Head of caudate nucleus (tissue), 42 donors: ENCODE results near the gene DISC1.
A peak's percentile ranks its signal among the peaks of the same experiment; 100 is the strongest.

Experiments used
- DNase-seq, 42 donors: peaks; one replicate each; pipeline versions ENCODE4 v3.0.0 to v3.0.0-alpha.2; 2020 to 2021; ENCODE audit warnings: mixed read lengths in 7 of 42
- intact Hi-C: fragments of 100-400 bp; cut with DNase I; formaldehyde crosslinking; loops from one replicate; pipeline ENCODE4 v1.15.0; 2022

DISC1 gene

DNA sequence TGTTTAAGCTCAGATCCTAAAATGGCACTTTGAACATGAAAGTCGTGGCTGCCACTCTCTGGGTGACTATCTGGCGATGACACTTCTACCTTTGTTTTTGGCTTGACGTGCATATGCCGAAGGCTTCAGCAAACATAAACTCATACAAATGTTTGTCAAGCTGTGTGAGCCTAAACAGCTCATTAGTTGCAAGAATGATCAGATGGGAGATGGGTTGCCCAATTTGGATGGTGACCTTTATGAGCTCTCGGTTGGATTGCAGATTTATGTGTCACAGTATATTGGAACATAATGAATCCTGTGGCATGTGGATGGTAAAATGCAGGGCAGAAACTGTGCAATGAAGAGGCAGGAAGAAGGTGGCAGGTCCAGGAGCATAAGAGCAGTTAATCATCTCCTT lies 229.3 kb downstream of the DISC1 start:
- intact Hi-C loops, result no loop called here
- DNase-seq, result no peak

DNA sequence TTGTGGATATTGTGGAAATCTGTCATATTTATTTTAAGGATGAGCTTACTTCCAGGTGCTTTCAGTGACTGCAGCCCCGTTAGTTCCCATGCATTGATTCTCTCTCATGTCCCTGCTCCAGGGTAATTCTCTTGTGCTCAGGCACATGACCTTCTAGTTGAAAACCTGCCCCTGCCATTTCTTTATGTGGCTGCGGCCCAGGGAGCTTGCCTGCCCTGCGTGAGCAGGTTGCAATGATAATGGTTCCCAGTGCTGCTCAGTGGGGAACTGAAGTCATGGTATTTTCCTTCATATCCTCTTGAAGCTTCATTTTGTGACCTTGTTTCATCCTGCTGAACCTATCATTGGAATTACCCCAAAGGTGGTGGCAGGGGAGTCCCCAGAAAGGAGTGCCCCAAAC lies 229.8 kb downstream of the DISC1 start:
- no peak for DNase-seq
- intact Hi-C loops, result no loop called here

DNA sequence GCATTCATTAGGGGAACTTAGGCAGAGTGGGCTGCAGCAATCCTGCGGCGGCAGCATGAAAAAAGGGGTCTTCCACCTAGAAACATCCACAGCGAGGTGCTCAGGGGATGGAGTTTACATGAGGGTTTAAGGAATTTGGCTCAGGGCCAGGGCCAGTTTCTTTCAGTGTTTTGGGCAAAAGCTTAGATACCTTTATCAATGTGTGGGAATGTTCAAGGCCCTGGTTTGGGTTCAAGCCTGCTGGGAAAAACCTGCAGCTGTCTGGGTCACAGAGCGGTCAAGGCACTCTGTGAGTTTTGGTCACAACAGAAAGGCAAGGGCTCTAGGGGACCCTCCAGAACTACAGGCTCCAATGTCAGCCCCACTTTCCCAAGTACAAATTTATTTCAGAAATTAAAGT lies 230.3 kb downstream of the DISC1 start:
- no peak for DNase-seq

DNA sequence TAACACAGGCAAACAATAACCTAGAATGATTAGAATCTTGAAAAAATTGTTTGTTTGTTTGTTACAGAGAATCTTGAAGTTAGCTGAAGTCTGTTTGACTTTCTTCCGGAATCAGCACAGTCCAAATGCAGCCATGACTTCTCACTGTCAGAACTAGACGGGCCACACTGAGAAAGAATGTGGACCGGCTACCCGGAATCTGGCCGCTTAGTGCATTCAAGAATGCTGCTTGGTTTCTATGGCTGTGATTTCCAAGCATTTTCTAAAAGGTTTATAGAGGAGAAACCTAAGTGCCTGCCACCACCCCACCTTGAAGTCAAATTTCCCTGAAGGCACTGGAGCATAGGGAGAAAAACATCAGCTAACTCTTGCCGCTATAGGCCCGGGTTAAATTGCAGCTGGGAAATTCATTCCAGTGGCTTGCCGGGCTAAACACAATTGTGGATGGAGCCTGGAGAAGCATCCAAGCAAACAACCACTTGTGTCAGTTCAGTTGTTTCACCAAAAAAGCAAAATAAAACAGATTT lies 231.1 kb downstream of the DISC1 start:
- DNase-seq, result no peak
- intact Hi-C loops, result no loop called here

More for the DNA sequence above, 230.3 kb downstream of the DISC1 start:
- intact Hi-C loops, result no loop called here

DNA sequence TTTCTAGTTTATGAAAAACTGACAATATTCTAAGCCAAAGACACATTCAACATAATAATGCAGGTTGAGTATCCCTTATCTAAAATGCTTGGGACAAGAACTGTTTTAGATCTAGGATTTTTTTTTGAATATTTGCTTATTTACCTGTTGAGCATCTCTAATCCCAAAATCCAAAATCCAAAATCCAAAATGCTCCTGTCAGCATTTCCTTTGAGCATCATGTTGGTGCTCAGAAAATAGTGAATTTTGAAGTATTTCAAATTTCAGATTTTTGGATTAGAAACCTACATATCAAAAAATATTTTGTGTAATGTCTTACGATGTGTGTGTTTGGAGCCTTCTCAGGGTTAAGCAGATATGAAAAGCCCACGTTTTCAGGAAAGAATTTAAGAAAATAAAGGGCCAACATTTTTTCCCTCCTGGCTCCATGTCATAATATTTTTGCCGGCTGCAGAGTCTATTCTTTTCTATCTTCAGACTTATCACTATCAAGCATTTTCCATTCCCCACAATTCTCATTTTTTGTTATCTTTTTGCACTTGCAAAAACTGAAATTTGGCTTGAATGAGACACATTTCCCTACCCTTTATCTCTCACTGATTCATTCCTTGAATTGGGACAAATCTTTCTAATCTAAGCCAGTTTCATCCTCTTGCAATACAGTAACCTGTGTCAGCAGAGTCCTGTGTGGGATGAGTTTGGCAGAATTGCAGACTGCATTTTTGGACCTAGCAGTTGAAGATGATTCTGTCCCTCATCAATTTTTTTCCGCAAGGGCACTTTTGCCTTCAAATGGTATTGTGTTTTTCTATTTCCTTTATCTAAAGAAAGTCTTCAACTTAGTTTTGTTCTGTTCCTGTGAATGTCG lies 233.9 kb downstream of the DISC1 start:
- intact Hi-C loops, result loop anchor here (10.0 kb wide), 1 partner anchor 774 kb away; the partner anchor contains the start of gene SIPA1L2
- no peak for DNase-seq

DNA sequence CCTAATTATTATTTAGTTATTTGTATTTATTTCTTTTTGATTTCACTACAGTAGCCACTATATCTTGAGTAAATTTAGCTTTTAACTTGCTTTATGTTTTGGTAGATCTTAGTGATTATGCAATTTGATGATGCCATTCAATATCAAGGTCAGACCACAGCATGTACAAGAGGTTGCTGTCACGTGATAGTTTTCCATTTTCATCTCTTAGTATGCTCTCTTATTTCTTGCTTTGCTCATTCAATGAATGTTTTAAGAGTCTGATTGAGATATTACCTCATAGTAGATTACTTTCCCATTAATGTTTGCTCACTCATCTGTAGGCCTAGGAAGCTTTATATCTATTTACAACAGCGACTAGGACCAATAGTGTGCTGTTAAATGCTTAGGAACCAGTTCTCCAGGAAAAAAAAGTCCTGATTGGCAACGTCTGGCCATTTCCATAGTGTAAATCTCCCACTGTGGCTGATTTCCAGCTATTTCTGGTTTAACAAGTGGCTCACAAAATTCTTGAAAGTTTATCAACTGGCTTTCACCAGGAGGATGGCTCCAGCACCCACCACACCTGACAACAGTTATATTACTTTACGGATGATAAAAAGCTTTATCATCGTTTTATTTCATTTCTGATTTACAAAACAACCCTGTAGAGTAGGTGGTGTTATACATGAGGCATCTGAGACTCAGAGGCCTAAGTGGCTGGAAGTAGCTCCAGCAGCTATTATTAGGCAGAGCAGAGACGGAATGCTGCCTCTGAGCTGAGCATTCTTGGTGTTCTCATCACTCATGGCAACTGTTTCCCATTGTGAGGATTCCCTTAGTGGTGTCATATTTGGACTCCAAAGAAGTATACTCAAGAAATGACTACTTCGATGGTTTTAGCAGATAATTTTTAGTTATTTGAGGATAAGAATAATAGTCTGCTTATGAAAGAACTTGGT lies 235.2 kb downstream of the DISC1 start:
- intact Hi-C loops, result loop anchor here (10.0 kb wide), 1 partner anchor 773 kb away; the partner anchor contains the start of gene SIPA1L2
- DNase-seq, result no peak

DNA sequence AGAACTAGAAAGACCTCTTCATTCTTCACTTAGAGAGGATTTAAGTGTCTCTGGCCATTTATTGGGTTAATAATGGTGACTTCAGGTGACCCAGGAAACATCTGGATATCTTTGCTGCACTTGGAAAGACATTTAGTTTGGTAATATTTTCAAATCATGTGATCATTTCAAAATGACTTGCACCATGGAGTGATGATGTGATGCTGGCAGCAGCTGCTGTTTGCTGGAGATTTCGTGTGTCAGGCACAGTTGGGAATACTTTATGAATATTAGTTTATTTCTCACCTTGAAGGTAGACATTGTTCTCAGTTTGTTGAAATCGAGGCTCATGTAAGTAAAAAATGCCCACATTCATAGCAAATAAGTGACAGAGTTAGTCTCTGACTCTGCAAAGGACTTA lies 236.0 kb downstream of the DISC1 start:
- intact Hi-C loops, result loop anchor here (10.0 kb wide), 1 partner anchor 772 kb away; the partner anchor contains the start of gene SIPA1L2
- DNase-seq, result no peak

DNA sequence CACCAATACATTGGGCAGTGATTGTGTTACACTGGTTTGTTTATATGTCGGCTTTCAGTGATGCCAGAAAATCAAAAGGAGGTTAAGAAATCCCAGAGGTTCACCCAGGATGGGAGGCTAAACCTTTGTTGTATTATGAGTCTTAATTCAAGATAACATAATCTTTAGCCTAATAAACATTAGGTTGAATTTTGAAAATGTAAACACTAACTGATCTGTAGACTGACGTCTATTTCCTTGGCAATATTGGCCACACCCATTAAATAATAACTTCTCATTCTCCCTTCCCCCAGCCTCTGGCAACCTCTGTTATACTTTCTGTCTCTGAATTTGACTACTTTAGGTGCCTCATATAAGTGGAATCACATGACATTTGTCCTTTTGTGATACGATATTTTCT lies 238.7 kb downstream of the DISC1 start:
- no peak for DNase-seq
- intact Hi-C loops, result loop anchor here (10.0 kb wide), 1 partner anchor 769 kb away; the partner anchor contains the start of gene SIPA1L2

DNA sequence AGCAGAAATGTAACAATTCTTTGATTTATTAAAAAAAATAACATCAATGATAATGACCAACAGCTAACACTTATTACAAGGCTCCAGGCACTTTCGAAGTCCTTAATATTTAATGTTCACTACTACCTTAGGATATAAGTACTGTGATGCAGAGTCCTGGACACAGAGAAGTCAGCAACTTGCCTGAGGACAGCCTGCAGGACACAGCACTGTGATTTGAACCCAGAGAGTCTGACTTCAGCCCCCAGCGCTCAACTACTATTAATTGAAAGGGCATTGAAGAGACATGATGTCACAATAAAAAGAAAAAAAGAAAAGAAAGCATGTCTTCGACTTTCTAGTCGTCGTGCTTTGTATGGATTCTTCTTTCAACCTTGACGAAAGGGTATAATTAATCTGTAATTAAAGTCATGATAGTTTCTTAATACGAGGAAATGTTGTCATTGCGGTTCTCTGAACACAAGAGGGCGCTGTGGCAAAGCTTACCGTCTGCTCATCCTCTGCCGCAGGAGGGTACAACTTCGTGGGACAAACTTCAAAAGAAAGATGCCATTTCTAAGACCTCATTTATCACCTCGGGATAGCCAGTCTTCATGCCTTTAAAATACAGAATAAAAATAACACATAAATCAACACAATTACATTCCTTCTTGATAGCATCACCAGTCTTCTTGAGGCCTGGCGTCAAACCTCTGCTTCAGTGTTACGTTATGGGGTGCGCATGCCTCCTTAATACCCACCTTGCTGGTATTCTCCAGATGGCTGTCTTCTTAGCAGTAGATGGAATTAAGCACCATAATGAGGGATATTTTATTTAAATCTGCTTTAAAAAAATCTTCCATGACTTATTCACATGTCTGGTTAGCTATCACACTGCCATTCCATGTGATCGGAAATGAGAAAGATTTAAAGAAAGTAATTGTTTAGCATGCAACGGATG lies 240.1 kb downstream of the DISC1 start:
- peak in 40 of 42 donors; percentile 26 to 88 (median 70) for DNase-seq
- intact Hi-C loops, result loop anchor here (10.0 kb wide), 1 partner anchor 768 kb away; the partner anchor contains the start of gene SIPA1L2

DNA sequence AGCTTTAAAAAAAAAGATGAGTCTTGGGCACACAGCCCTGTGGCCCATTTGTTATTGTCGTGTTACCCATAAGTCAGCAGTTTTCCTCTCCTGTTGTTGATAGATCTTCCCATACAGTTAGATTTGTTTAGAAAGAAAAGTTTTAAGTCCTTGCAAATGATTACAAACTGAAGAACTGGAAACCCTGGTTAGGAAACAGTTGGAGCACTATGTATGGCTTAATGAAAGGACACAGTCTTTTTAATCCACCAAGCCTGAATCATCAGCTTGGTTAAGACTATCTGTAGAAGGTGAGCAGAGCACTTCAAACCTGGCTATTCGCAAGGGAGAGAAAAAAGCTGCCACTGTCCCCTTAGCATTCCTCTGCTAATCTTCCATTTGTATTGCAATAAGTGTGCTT lies 241.0 kb downstream of the DISC1 start:
- DNase-seq, result no peak
- intact Hi-C loops, result loop anchor here (10.0 kb wide), 1 partner anchor 767 kb away; the partner anchor contains the start of gene SIPA1L2

DNA sequence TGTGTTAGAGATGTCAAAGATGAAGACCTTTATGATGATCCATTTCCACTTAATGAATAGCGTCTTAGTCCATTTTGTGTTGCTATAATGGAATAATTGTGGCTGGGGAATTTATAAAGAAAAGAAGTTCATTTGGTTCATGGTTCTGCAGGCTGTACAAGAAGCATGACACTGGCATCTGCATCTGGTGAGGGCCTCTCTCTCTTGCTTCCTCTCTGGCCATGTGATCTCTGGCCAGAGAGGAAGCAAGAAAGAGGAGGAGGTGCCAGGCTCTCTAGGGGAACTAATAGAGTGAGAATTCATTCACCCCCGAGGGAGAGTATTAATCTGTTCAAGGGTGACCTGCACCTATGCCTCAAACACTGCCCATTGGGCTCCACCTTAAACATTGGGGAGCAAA lies 242.8 kb downstream of the DISC1 start:
- peak in 6 of 42 donors; percentile 6 to 49 (median 18) for DNase-seq
- intact Hi-C loops, result loop anchor here (10.0 kb wide), 1 partner anchor 765 kb away; the partner anchor contains the start of gene SIPA1L2

DNA sequence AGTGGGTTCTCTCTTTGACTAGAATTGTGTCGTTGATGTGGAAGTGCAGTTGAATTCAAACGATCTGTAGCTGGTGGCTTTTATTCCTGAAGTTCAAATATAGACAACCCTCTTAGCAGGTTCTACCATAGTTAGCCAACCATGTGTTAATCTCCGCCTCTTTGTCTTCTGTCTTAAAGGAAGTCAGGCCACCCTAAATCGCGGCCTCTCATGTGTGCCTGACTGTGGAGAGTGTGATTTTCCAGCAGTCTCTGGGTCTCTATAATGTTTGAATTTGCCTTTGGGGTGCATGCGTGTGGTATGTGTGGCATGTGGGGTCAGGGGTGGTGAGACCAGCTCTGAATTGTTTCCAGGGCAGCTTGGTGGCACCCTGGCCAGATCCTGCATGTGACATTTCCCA lies 244.9 kb downstream of the DISC1 start:
- no peak for DNase-seq

DNA sequence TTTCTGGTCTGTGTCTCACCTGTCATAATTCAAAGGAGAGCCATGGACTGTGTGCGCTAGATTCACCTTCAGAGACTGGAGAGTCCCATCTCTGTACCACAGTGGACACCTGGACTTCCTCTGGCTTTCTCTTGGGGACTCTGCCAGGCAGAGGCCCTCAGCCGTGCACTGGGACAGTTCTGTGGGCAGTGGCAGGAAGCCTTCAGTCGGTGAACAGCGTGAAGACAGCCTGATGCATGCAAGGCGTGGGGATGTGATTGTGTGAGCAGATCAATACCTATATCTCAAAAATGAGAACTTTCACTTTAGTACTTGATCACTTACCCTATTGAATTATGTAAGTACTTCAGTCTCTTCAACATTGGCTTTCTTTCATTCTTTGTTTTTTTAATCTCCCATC lies 245.3 kb downstream of the DISC1 start:
- DNase-seq, result no peak
- intact Hi-C loops, result no loop called here

More for the DNA sequence above, 244.9 kb downstream of the DISC1 start:
- intact Hi-C loops, result no loop called here

DNA sequence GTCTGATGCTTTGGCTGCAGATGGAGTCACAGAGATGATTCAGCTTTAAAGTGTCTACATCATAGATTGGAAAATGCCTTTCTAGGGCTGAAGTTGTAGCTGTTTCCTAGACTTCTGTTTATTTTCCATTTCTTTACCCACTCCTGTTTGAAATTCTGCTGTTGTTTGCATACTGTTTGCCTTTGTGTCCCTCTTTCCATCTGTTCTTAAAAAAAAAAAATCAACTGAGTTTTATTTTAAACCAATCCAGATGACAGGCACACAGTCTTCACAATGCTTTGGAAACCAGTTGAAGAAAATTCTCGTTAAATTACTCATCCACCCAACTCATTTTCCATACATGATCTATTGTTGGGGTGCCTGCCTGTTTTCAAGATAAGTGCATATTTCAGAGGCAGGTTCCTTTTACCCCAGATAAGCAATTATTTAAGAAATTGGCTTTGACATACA lies 245.9 kb downstream of the DISC1 start:
- intact Hi-C loops, result no loop called here
- no peak for DNase-seq

DNA sequence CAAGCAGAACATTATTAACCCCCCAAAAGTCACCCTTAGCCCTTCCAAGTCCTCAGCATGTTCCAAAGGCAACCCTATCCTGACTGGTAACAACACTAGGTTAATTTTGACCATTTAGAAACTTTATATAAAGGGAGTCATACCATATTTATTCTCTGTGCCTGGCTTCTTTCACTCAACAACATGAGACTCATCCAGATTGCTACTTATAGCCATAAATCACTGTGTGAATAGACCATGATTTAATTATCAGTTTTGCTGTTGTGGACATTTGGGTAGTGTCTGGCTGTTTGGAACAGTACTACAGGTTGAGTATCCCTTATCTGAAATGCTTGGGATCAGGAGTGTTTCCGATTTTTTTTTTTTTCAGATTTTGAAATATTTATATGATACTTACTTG lies 252.1 kb downstream of the DISC1 start:
- no peak for DNase-seq
- intact Hi-C loops, result no loop called here

DNA sequence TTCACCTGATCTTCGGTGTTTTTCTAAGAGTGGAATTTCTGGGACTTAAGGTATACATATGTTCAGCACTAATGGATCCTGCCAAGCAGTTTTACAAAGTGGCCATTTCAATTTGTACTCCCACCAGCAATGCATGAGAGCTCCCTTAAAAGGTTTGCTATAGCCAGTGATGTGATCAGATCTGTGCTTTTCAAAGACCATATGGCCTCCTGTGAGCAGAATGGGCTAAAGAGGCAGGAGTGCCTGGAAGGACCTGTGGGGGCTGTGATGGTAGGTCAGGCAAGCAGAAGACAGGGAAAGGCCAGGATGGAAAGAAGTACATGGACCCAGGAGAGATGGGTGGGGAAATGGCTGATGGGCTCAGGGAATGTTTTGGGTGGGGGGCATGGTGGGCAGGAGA lies 252.7 kb downstream of the DISC1 start:
- DNase-seq, result no peak
- intact Hi-C loops, result no loop called here

DNA sequence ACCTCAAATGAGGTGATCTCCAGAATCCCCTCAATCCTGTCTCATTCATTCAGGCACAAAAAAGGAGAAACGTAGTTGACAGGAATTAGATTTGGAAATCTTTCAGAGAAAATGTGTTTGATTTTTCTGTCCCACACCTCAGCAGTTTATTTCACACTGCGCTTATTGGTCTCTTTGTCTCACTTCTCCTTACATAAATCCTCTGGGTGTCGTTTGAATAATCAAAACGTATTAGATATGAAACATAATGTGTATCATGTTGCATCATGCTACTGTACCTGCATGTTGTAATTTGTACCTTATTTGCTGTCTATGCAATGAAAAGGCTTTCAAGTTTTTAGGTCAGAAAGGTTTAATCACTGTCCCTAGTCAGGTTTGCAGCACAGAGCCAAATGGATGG lies 255.7 kb downstream of the DISC1 start:
- intact Hi-C loops, result no loop called here
- DNase-seq, result no peak

DNA sequence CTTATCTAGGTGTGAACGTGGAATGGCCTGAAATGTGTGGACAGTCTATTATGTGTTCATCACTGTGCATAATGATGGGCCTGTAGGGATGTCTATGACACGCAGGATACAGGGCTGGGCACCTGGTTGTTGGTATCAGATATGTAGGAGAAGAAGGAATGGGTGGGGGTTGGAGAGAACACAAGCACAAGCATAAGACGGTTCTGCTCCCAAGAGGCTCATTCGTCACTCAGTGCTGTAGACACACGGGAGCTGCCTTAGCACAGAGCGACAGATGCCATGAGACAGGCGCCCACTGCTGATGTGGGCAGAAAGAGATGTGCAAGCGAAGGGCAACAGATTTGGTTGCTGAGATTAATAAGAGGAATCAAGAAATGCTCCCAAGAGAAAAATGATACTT lies 256.2 kb downstream of the DISC1 start:
- intact Hi-C loops, result no loop called here
- no peak for DNase-seq
